Measurements from ENCODE around the gene CLIC4. TPM values are rescaled to one million over a fixed set of nuclear protein-coding genes. Genes with fewer than 3 reads are reported as not detected.

Gene CLIC4
- total RNA-seq, 1 experiment from 2014 or later = 262 TPM

GRCh38 chr1:24856787-24857506 is 111.7 kb downstream of the CLIC4 start:
- TF ChIP-seq ZNF416 (CRISPR knock-in tag; IDR thresholded peaks at IDR 0.05) (no peak), NR1H2 (CRISPR knock-in tag; IDR thresholded peaks at IDR 0.05) (no peak), ZNF232 (CRISPR knock-in tag; IDR thresholded peaks at IDR 0.05) (no peak), MYBL2 (CRISPR knock-in tag; IDR thresholded peaks at IDR 0.05) (no peak), CREB1 (CRISPR knock-in tag; IDR thresholded peaks at IDR 0.05) (no peak), ZNF219 (CRISPR knock-in tag; IDR thresholded peaks at IDR 0.05; ENCODE audit: borderline replicate concordance) (no peak), ZNF138 (CRISPR knock-in tag; conservative IDR thresholded peaks at IDR 0.05) (no peak)
- TF ChIP-seq, protein P1, sequence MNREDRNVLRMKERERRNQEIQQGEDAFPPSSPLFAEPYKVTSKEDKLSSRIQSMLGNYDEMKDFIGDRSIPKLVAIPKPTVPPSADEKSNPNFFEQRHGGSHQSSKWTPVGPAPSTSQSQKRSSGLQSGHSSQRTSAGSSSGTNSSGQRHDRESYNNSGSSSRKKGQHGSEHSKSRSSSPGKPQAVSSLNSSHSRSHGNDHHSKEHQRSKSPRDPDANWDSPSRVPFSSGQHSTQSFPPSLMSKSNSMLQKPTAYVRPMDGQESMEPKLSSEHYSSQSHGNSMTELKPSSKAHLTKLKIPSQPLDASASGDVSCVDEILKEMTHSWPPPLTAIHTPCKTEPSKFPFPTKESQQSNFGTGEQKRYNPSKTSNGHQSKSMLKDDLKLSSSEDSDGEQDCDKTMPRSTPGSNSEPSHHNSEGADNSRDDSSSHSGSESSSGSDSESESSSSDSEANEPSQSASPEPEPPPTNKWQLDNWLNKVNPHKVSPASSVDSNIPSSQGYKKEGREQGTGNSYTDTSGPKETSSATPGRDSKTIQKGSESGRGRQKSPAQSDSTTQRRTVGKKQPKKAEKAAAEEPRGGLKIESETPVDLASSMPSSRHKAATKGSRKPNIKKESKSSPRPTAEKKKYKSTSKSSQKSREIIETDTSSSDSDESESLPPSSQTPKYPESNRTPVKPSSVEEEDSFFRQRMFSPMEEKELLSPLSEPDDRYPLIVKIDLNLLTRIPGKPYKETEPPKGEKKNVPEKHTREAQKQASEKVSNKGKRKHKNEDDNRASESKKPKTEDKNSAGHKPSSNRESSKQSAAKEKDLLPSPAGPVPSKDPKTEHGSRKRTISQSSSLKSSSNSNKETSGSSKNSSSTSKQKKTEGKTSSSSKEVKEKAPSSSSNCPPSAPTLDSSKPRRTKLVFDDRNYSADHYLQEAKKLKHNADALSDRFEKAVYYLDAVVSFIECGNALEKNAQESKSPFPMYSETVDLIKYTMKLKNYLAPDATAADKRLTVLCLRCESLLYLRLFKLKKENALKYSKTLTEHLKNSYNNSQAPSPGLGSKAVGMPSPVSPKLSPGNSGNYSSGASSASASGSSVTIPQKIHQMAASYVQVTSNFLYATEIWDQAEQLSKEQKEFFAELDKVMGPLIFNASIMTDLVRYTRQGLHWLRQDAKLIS (CRISPR knock-in tag; IDR thresholded peaks at IDR 0.05; ENCODE audit: borderline replicate concordance) = no peak
- Mint-ChIP-seq H3K36me3 (no peaks in the 10 kb centered on the region), H3K27me3 (ENCODE audit: low read depth) (no peaks in the 10 kb centered on the region), H3K4me3 (no peak overlapping the region), H3K27ac (no peak overlapping the region), H3K4me1 (no peaks in the 10 kb centered on the region), H3K9me3 (no peaks in the 10 kb centered on the region)
- CTCF ChIA-PET = interaction anchor here (0.9 to 1.1 kb wide), 8 partner anchors 9 to 266 kb away, joined by 3 to 6 read pairs (median 3); no protein-coding TSS in a partner anchor
- POLR2A ChIA-PET = interaction anchor here (0.7 kb wide), 1 partner anchor 7 kb away, joined by 7 read pairs; no protein-coding TSS in a partner anchor
- DNase-seq (ENCODE audit: low spot score) (no peak), ATAC-seq (no peak)

DNA sequence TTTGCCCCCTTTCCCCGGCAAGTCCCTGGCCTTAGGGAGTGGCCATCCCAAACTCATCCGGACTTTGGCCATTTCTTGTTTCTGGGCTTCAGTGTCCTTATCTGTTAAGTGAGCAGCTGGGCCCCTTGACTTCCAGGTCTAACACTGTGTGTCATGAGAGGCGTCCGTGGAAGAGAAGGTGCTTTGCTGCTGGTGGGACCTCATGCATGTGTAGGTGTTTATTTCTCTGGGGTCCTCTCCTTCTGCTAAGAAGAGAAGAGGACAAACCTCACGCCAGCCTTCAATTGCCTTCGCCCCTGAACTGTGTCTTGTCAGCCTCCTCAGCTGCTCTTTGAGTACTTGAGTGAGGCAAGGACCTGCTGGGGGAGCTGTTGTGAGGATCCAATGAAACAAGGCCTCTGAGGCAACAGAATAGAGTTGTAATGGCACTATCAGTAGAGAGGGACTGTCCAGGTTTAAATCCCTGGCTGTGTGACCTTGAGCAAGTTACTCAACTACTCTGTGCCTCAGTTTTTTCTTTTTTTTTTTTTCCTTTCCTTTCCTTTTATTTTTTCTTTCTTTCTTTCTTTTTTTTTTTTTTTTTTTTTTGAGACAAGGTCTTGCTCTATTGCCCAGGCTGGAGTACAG is 112.4 kb downstream of the CLIC4 start:
- ChIA-PET POLR2A (interaction anchor here (0.7 kb wide), 1 partner anchor 8 kb away, joined by 7 read pairs; no protein-coding TSS in a partner anchor), CTCF (interaction anchor here (0.8 to 1.0 kb wide), 7 partner anchors 10 to 265 kb away, joined by 3 to 6 read pairs (median 5); no protein-coding TSS in a partner anchor)
- no peak for DNase-seq (ENCODE audit: low spot score)
- H3K36me3 Mint-ChIP-seq = no peaks in the 10 kb centered on the region
- peak; percentile 74 for ATAC-seq
- peaks cover 5% of the 10 kb centered on the region for H3K4me1 Mint-ChIP-seq
- no peaks in the 10 kb centered on the region for H3K9me3 Mint-ChIP-seq
- H3K27ac Mint-ChIP-seq = no peak overlapping the region
- no peak for TF ChIP-seq ZNF317 (CRISPR knock-in tag; IDR thresholded peaks at IDR 0.05; ENCODE audit: borderline replicate concordance, low read depth)
- TF ChIP-seq TEAD4 (CRISPR knock-in tag; IDR thresholded peaks at IDR 0.05) = no peak
- TF ChIP-seq ZNF219 (CRISPR knock-in tag; IDR thresholded peaks at IDR 0.05; ENCODE audit: borderline replicate concordance) = no peak
- no peak for TF ChIP-seq FOXK1 (CRISPR knock-in tag; IDR thresholded peaks at IDR 0.05)
- TF ChIP-seq ZNF121 (CRISPR knock-in tag; IDR thresholded peaks at IDR 0.05) = 0 out of 2 replicates have a peak, but pooled peaks have one; percentile 12
- no peak for TF ChIP-seq E2F4 (CRISPR knock-in tag; IDR thresholded peaks at IDR 0.05; ENCODE audit: borderline replicate concordance, low read depth)
- no peaks in the 10 kb centered on the region for H3K27me3 Mint-ChIP-seq (ENCODE audit: low read depth)
- no peak overlapping the region for H3K4me3 Mint-ChIP-seq

DNA sequence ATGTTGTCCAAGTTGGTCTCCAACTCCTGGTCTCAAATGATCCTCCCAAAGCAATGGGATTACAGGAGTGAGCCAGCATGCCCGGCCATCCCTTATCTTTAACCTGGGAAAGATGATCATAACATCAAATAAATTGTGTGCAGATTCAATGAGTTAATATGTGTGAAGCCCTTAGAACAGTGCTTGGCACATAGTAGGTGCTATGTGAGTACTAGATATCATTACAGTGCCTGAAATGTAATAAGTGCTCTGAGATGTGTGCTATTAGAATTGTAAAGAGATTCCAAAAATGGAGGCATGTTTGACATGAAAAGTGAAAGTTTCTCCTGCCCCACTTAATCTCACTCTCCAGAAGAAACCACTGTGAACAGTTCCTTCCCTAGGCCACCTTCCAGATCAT is 113.0 kb downstream of the CLIC4 start:
- Mint-ChIP-seq H3K27me3 (ENCODE audit: low read depth) (no peaks in the 10 kb centered on the region), H3K9me3 (no peaks in the 10 kb centered on the region), H3K4me3 (no peak overlapping the region), H3K4me1 (peaks cover 7% of the 10 kb centered on the region), H3K36me3 (no peaks in the 10 kb centered on the region), H3K27ac (no peak overlapping the region)
- ChIA-PET POLR2A (no interaction called here), CTCF (interaction anchor here (0.8 to 1.0 kb wide), 6 partner anchors 11 to 265 kb away, joined by 3 to 6 read pairs (median 5); no protein-coding TSS in a partner anchor)
- ATAC-seq (no peak), DNase-seq (ENCODE audit: low spot score) (no peak)
- TF ChIP-seq USF1 (CRISPR knock-in tag; IDR thresholded peaks at IDR 0.05) = no peak
- no peak for TF ChIP-seq FOXK1 (CRISPR knock-in tag; IDR thresholded peaks at IDR 0.05)
- TF ChIP-seq TEAD4 (CRISPR knock-in tag; IDR thresholded peaks at IDR 0.05) = no peak
- no peak for TF ChIP-seq CREB1 (CRISPR knock-in tag; IDR thresholded peaks at IDR 0.05)
- TF ChIP-seq ZNF671 (CRISPR knock-in tag; IDR thresholded peaks at IDR 0.05) = no peak
